ENCODE results near the gene CCDC97.
A peak's percentile ranks its signal among the peaks of the same experiment; 100 is the strongest.

Gene CCDC97

GRCh38 chr19:41297628-41298347 is 12.2 kb upstream of the CCDC97 start:
- DNase-seq = no peak

- DNase-seq = no peak
Measured at GRCh38 chr19:41298348-41298964, 11.5 kb upstream of the CCDC97 start.

GRCh38 chr19:41299046-41299754 is 10.8 kb upstream of the CCDC97 start:
- DNase-seq = no peak

GRCh38 chr19:41299755-41300089 is 10.2 kb upstream of the CCDC97 start:
- DNase-seq = no peak

- DNase-seq = no peak
Measured at GRCh38 chr19:41300555-41300954, 9.4 kb upstream of the CCDC97 start.

- DNase-seq = no peak
Measured at GRCh38 chr19:41302624-41303351, 7.2 kb upstream of the CCDC97 start.

GRCh38 chr19:41303954-41304353 is 6.0 kb upstream of the CCDC97 start:
- DNase-seq = no peak

- DNase-seq = no peak
Measured at GRCh38 chr19:41304706-41305483, 5.1 kb upstream of the CCDC97 start.

GRCh38 chr19:41305927-41306793 is 3.8 kb upstream of the CCDC97 start:
- DNase-seq = no peak

- DNase-seq = no peak
Measured at GRCh38 chr19:41307090-41307875, 2.7 kb upstream of the CCDC97 start.

GRCh38 chr19:41307954-41308449 is 2.0 kb upstream of the CCDC97 start:
- no peak for DNase-seq

GRCh38 chr19:41308450-41309179 is 1.4 kb upstream of the CCDC97 start:
- DNase-seq = peak; percentile 73

GRCh38 chr19:41309180-41310032 is 566 bp upstream of the CCDC97 start:
- DNase-seq = peak; percentile 27

- no peak for DNase-seq
Measured at GRCh38 chr19:41311072-41311471, 1.1 kb downstream of the CCDC97 start.

GRCh38 chr19:41311613-41312012 is 1.6 kb downstream of the CCDC97 start:
- no peak for DNase-seq

GRCh38 chr19:41316306-41316920 is 6.4 kb downstream of the CCDC97 start:
- DNase-seq = no peak

- DNase-seq = no peak
Measured at GRCh38 chr19:41318696-41319499, 8.9 kb downstream of the CCDC97 start.

Measured in right kidney (tissue), 1 donor.